Stimulated activated CD8-positive, alpha-beta memory T cell treated with anti-CD3 and anti-CD28 coated beads, Interleukin-7, amount 100 ng/mL, for 48 hours (primary cell): ENCODE data around the gene SLC25A38.

Experiments used
- DNase-seq, 2 donors: peaks; one replicate each; pipeline ENCODE4 v3.0.0-alpha.2; 2020; ENCODE audit warnings: low read depth in 1 of 2; ENCODE audit errors: extremely low read depth in 1 of 2

Gene SLC25A38

DNA sequence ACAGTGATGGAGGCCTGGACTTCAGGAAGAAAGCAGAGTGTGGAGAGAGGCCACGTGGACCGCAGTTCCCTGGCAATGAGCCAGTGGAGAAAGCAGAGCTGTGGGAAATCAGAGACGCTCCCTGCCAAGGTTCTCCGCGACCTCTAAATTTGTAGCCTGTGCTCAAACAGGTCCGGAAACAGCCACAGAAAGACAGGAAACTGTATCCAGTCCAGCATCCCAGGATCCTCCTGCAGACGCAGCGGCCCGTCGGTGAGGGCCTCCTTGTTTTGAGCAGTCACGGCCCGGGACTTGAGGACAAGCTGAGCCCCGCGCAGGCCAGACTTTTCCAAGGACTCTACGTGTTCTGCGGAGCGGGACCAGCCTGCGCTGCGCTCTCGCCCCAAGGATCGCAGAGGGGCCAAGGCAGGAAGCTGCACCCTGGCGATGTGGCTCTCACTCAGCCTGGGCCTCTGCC is 45.6 kb downstream of the SLC25A38 start:
- no peak for DNase-seq

- no peak for DNase-seq
These were observed 46.3 kb downstream of the SLC25A38 start for GRCh38 chr3:39429466-39429865.

DNA sequence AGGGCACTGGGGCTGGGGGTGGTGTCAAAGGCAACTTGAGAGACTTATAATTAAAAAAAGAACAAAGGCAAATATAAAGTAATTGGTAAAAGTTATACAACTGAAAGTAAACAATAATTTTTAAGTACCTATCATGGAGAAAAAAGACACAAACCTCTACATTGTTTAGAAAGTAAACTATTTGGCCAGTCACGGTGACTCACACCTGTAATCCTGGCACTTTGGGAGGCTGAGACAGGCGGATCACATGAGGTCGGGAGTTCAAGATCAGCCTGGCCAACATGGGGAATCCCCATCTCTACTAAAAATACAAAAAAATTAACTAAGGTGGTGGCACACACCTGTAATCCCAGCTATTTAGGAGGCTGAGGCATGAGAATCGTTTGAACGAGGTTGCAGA is 49.2 kb downstream of the SLC25A38 start:
- no peak for DNase-seq

GRCh38 chr3:39433642-39434041 is 50.5 kb downstream of the SLC25A38 start:
- DNase-seq: no peak

DNA sequence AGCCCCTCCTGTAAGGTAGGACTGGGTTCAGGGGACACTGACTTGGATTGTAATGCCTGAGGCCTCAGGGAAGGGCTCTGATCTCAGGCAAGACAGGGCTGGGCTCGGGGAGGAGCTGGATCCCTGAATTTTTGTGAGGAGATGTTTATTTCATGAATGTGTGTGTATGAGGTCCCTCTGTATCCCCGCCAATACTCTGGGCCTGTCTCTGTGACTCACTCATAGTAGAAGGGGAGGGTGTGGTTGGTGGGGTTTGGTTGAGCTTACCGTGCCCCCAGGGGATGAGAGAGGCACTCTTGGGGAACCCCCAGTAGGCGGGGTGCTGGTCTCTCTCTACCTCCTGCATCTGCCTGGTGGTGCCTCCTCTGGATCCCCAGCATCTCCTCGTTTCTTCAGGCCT is 51.4 kb downstream of the SLC25A38 start:
- no peak for DNase-seq

- no peak for DNase-seq
These were observed 52.0 kb downstream of the SLC25A38 start for GRCh38 chr3:39435006-39435748.

- DNase-seq: no peak
These were observed 55.7 kb downstream of the SLC25A38 start for GRCh38 chr3:39438880-39439279.

GRCh38 chr3:39440316-39440715 is 57.1 kb downstream of the SLC25A38 start:
- no peak for DNase-seq

DNA sequence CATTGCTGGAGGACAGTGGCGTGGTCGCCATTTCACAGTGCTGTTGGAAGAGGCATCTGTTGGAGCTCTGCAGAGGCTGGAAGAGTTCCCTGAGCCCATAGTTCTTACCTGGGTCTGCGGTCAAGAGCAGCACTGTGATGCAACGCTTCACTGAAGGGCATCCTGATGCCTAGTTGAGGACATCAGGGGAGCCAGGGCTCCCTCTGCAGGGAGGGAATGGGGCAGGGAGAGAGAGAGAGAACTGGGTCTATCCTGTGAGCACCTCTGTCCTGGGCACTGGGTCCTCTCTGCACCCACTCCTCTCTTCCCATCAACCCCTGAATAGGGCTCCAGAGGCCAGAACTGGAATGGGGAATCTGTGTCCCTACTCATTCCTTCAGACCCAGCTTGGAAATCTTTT is 60.4 kb downstream of the SLC25A38 start:
- no peak for DNase-seq

GRCh38 chr3:39445927-39446326 is 62.8 kb downstream of the SLC25A38 start:
- DNase-seq: no peak

GRCh38 chr3:39446444-39446843 is 63.3 kb downstream of the SLC25A38 start:
- no peak for DNase-seq
